Aorta (tissue), 5 donors: ENCODE results near the gene TAF15. TPM values are rescaled to one million over a fixed set of nuclear protein-coding genes. Genes with fewer than 3 reads are reported as not detected.

ENCODE experiments used
- ATAC-seq: fragments of 200-7000 bp; cut with Tn5 transposase; one replicate; pipeline ENCODE4 v1.9.1; 2022; ENCODE audit warnings: moderate library complexity; ENCODE audit not compliant: low FRiP score
- DNase-seq, 2 donors: peaks; one replicate each; pipeline ENCODE4 v3.0.0-alpha.2; 2020
- H3K27ac ChIP-seq, 2 donors: one replicate each; pipeline ENCODE4 v1.5.1; 2013; ENCODE audit warnings: low read length in 2 of 2, mild to moderate bottlenecking in 2 of 2, moderate library complexity in 2 of 2, control low read depth in 1 of 2, inconsistent platforms in 1 of 2, low read depth in 1 of 2
- H3K27me3 ChIP-seq, 2 donors: one replicate each; pipeline ENCODE4 v1.6.1; 2013; ENCODE audit warnings: control low read depth in 1 of 2, low read length in 1 of 2, mild to moderate bottlenecking in 1 of 2, moderate library complexity in 1 of 2; ENCODE audit not compliant: insufficient read depth in 2 of 2, control insufficient read depth in 1 of 2
- H3K36me3 ChIP-seq, 2 donors: one replicate each; pipeline ENCODE4 v1.6.1; 2013; ENCODE audit warnings: control low read depth in 1 of 2, low read length in 1 of 2, mild to moderate bottlenecking in 1 of 2; ENCODE audit not compliant: insufficient read depth in 2 of 2, control insufficient read depth in 1 of 2
- H3K4me1 ChIP-seq, 2 donors: one replicate each; pipeline ENCODE4 v1.6.1; 2013; ENCODE audit warnings: low read length in 2 of 2, control low read depth in 1 of 2, mild to moderate bottlenecking in 1 of 2, moderate library complexity in 1 of 2; ENCODE audit not compliant: insufficient read depth in 2 of 2, control insufficient read depth in 1 of 2
- H3K4me3 ChIP-seq, 2 donors: one replicate each; pipeline ENCODE4 v1.5.1; 2013; ENCODE audit warnings: low read length in 2 of 2, control low read depth in 1 of 2, mild to moderate bottlenecking in 1 of 2
- H3K9me3 ChIP-seq: one replicate; pipeline ENCODE4 v1.6.1; 2013; ENCODE audit warnings: mild to moderate bottlenecking, low read length; ENCODE audit not compliant: control insufficient read depth
- WGBS, 2 donors: extraction: QIAGEN DNeasy Blood & Tissue Kit; methylation state at CpG; one replicate each; pipeline ENCODE4 v1.1.7; 2013; 5-methylcytosine and 5-hydroxymethylcytosine counted together
- intact Hi-C, 2 donors: fragments of 100-400 bp; cut with DNase I; formaldehyde crosslinking; loops; one replicate each; pipeline versions ENCODE4 v1.14.2 to v1.15.0; 2022
- polyA plus RNA-seq, 2 donors: library from polyadenylated mRNA; stranded (reverse); fragments of 200-250 nt; gene quantifications; one replicate each; pipeline ENCODE4 v1.2.3, GENCODE V29; 2013
- total RNA-seq, 2 donors: library from RNA; stranded (reverse); fragmentation: NEBNext Ultra II Directional; extraction: Animal tissue kit (Norgen Biotek cat#: 25700); gene quantifications; one replicate each; pipeline ENCODE4 v1.2.1, GENCODE V29; 2021
- donor health status: healthy with polysubstance abuse.
- donor health status: Bipolar disorder and iron deficiency.
- donor health status: DM: no; HTN: no; CAD: no.
- donor health status: DM: no; HTN: no; CAD: no.
- donor health status: DM: yes; HTN: yes; CAD: no.

TAF15 gene
- total and polyA plus RNA-seq, 4 donors, result 86.2 to 167 (median 139) TPM

- intact Hi-C loops, result no loop called here
- no peak for DNase-seq
- Histone ChIP-seq H3K27me3 (no peaks in the 10 kb centered on the region), H3K4me1 (no peaks in the 10 kb centered on the region), H3K27ac (no peak within 1 kb of the TSS), H3K4me3 (no peak within 1 kb of the TSS), H3K9me3 (no peaks in the 10 kb centered on the region), H3K36me3 (no peaks in the 10 kb centered on the region)
- ATAC-seq, result no peak
- 90 to 91% methylated on average over 3 of the region's 3 CpGs for WGBS, 2 donors
Observed at GRCh38 chr17:35868737-35869136, 59.5 kb downstream of the TAF15 start, which contains the start of gene HEATR9. HEATR9 (minus strand) TSS chr17:35868891; CDS start chr17:35868742, 149 bp downstream.

- no peaks in the 10 kb centered on the region for H3K9me3 ChIP-seq
- no peaks in the 10 kb centered on the region for H3K36me3 ChIP-seq
- no peaks in the 10 kb centered on the region for H3K27me3 ChIP-seq
- intact Hi-C loops, result no loop called here
- WGBS, 2 donors, result 84 to 86% methylated on average over 8 of the region's 8 CpGs
- no peaks in the 10 kb centered on the region for H3K4me1 ChIP-seq
- ATAC-seq (peak; percentile 33), DNase-seq (peak in 1 of 2 donors; percentile 48)
- H3K27ac ChIP-seq, result no peak overlapping the region
- no peak overlapping the region for H3K4me3 ChIP-seq
Observed at GRCh38 chr17:35870906-35871819, 61.9 kb downstream of the TAF15 start.

- ATAC-seq, result no peak
- WGBS, 2 donors, result 95% methylated on average over 12 of the region's 12 CpGs
- no peak for DNase-seq
Observed at GRCh38 chr17:35872196-35872980, 63.1 kb downstream of the TAF15 start.

GRCh38 chr17:35875072-35875799, 66.0 kb downstream of the TAF15 start:
- no peak for ATAC-seq

More at GRCh38 chr17:35872196-35872980, 63.1 kb downstream of the TAF15 start:
- Histone ChIP-seq H3K4me3 (no peak overlapping the region), H3K27ac (no peak overlapping the region), H3K4me1 (no peaks in the 10 kb centered on the region), H3K27me3 (no peaks in the 10 kb centered on the region), H3K36me3 (no peaks in the 10 kb centered on the region), H3K9me3 (no peaks in the 10 kb centered on the region)
- intact Hi-C loops, result no loop called here

GRCh38 chr17:35875800-35876139, 66.5 kb downstream of the TAF15 start:
- H3K36me3 ChIP-seq, result no peaks in the 10 kb centered on the region
- intact Hi-C loops, result no loop called here
- H3K4me1 ChIP-seq, result no peaks in the 10 kb centered on the region
- H3K4me3 ChIP-seq, result no peak overlapping the region
- H3K27me3 ChIP-seq, result no peaks in the 10 kb centered on the region
- no peaks in the 10 kb centered on the region for H3K9me3 ChIP-seq
- no peak overlapping the region for H3K27ac ChIP-seq
- 75 to 85% methylated on average over 3 of the region's 3 CpGs for WGBS, 2 donors
- ATAC-seq (no peak), DNase-seq (no peak)

More at GRCh38 chr17:35875072-35875799, 66.0 kb downstream of the TAF15 start:
- intact Hi-C loops, result no loop called here
- Histone ChIP-seq H3K9me3 (no peaks in the 10 kb centered on the region), H3K27ac (no peak overlapping the region), H3K36me3 (no peaks in the 10 kb centered on the region), H3K4me1 (no peaks in the 10 kb centered on the region), H3K27me3 (no peaks in the 10 kb centered on the region), H3K4me3 (no peak overlapping the region)
- DNase-seq, result no peak
- WGBS, 2 donors, result 55 to 61% methylated on average over 5 of the region's 5 CpGs

GRCh38 chr17:35876534-35876933, 67.2 kb downstream of the TAF15 start:
- H3K9me3 ChIP-seq, result no peaks in the 10 kb centered on the region
- DNase-seq, result no peak
- H3K4me3 ChIP-seq, result no peak overlapping the region
- H3K27ac ChIP-seq, result no peak overlapping the region
- no peak for ATAC-seq
- H3K27me3 ChIP-seq, result no peaks in the 10 kb centered on the region
- no peaks in the 10 kb centered on the region for H3K4me1 ChIP-seq
- H3K36me3 ChIP-seq, result no peaks in the 10 kb centered on the region
- 70 to 81% methylated on average over 3 of the region's 3 CpGs for WGBS, 2 donors
- intact Hi-C loops, result no loop called here

- ATAC-seq (no peak), DNase-seq (no peak)
- Histone ChIP-seq H3K4me1 (no peaks in the 10 kb centered on the region), H3K9me3 (no peaks in the 10 kb centered on the region), H3K27ac (no peak overlapping the region), H3K4me3 (no peak overlapping the region), H3K36me3 (no peaks in the 10 kb centered on the region), H3K27me3 (no peaks in the 10 kb centered on the region)
- intact Hi-C loops, result no loop called here
Observed at GRCh38 chr17:35877345-35878029, 68.2 kb downstream of the TAF15 start.

- no peaks in the 10 kb centered on the region for H3K9me3 ChIP-seq
- intact Hi-C loops, result no loop called here
- ATAC-seq, result no peak
- no peaks in the 10 kb centered on the region for H3K27me3 ChIP-seq
- no peaks in the 10 kb centered on the region for H3K4me1 ChIP-seq
- no peak for DNase-seq
- H3K4me3 ChIP-seq, result no peak overlapping the region
- H3K36me3 ChIP-seq, result no peaks in the 10 kb centered on the region
- WGBS, 2 donors, result 70 to 72% methylated on average over 4 of the region's 4 CpGs
- no peak overlapping the region for H3K27ac ChIP-seq
Observed at GRCh38 chr17:35878361-35878760, 69.1 kb downstream of the TAF15 start.
